BJ (cell line): ENCODE measurements around the gene GPD2. TPM values are rescaled to one million over a fixed set of nuclear protein-coding genes. Genes with fewer than 3 reads are reported as not detected.

Experiments
- CTCF ChIA-PET: fragments of 350-600 bp; formaldehyde crosslinking; extraction: SDS; loops from one replicate; lab custom pipeline; 2021; ENCODE audit warnings: antibody characterized with exemption, inconsistent platforms; lab: Yijun Ruan, JAX
- POLR2A ChIA-PET: fragments of 300-600 bp; sonication (Branson Sonifier 250); formaldehyde crosslinking; extraction: SDS; loops from one replicate; lab custom pipeline; 2021; ENCODE audit warnings: antibody characterized with exemption; lab: Charles Lee
- DNase-seq: peaks from one replicate; pipeline ENCODE4 v3.0.0-alpha.2; 2011; ENCODE audit warnings: low read depth
- H3K27me3 ChIP-seq: 2 replicates; pipeline ENCODE4 v1.6.0; 2011; ENCODE audit warnings: low read length; ENCODE audit not compliant: control insufficient read depth, insufficient read depth
- H3K36me3 ChIP-seq: 2 replicates; pipeline ENCODE4 v1.5.1; 2011; ENCODE audit warnings: low read length; ENCODE audit not compliant: control insufficient read depth, insufficient read depth
- H3K4me3 ChIP-seq: 2 replicates; pipeline ENCODE4 v1.5.1; 2011; ENCODE audit warnings: low read depth, mild to moderate bottlenecking, control low read depth, low read length
- CTCF ChIP-seq: IDR thresholded peaks from 2 replicates; pipeline ENCODE4 v1.5.1; 2011; ENCODE audit warnings: low read depth, mild to moderate bottlenecking, control low read depth, inconsistent platforms, low read length, moderate library complexity; ENCODE audit not compliant: insufficient read depth
- polyA plus RNA-seq: library from polyadenylated mRNA; depleted of rRNA; stranded (reverse); fragments of >200 nt; gene quantifications from 2 replicates; pipeline ENCODE4 v1.2.3, GENCODE V29; 2011

Gene GPD2
- polyA plus RNA-seq, 1 experiment = 13.5 TPM

- no peak for DNase-seq
- TF ChIP-seq CTCF = no peak
Measured at GRCh38 chr2:156476021-156476849, 40.1 kb downstream of the GPD2 start.

GRCh38 chr2:156476850-156477206, 40.6 kb downstream of the GPD2 start:
- no peak for TF ChIP-seq CTCF
- no peaks in the 10 kb centered on the region for H3K27me3 ChIP-seq
- ChIA-PET POLR2A (no interaction called here), CTCF (no interaction called here)
- peak; percentile 35 for DNase-seq
- H3K4me3 ChIP-seq = no peak overlapping the region
- H3K36me3 ChIP-seq = no peaks in the 10 kb centered on the region

More at GRCh38 chr2:156476021-156476849, 40.1 kb downstream of the GPD2 start:
- ChIA-PET CTCF (interaction anchor here (0.7 kb wide), 1 partner anchor 12 kb away, joined by 4 read pairs; no protein-coding TSS in a partner anchor), POLR2A (no interaction called here)
- H3K4me3 ChIP-seq = no peak overlapping the region
- no peaks in the 10 kb centered on the region for H3K27me3 ChIP-seq
- H3K36me3 ChIP-seq = no peaks in the 10 kb centered on the region

- no peaks in the 10 kb centered on the region for H3K27me3 ChIP-seq
- POLR2A ChIA-PET = no interaction called here
Measured at GRCh38 chr2:156480376-156480775, 44.2 kb downstream of the GPD2 start.

GRCh38 chr2:156481312-156481711, 45.1 kb downstream of the GPD2 start:
- Histone ChIP-seq H3K36me3 (no peaks in the 10 kb centered on the region), H3K4me3 (no peak overlapping the region), H3K27me3 (no peaks in the 10 kb centered on the region)
- POLR2A ChIA-PET = interaction anchor here (0.7 kb wide), 1 partner anchor 749 kb away, joined by 4 read pairs; no protein-coding TSS in a partner anchor
- CTCF ChIA-PET = interaction anchor here (0.9 kb wide), 1 partner anchor 14 kb away, joined by 3 read pairs; no protein-coding TSS in a partner anchor
- no peak for TF ChIP-seq CTCF
- no peak for DNase-seq

More at GRCh38 chr2:156480376-156480775, 44.2 kb downstream of the GPD2 start:
- no peak for DNase-seq
- no peak overlapping the region for H3K4me3 ChIP-seq
- CTCF ChIA-PET = interaction anchor here (0.9 kb wide), 1 partner anchor 15 kb away, joined by 3 read pairs; no protein-coding TSS in a partner anchor
- no peaks in the 10 kb centered on the region for H3K36me3 ChIP-seq
- TF ChIP-seq CTCF = no peak

GRCh38 chr2:156483741-156484173, 47.6 kb downstream of the GPD2 start:
- CTCF ChIA-PET = no interaction called here
- Histone ChIP-seq H3K27me3 (no peaks in the 10 kb centered on the region), H3K36me3 (no peaks in the 10 kb centered on the region), H3K4me3 (no peak overlapping the region)
- POLR2A ChIA-PET = interaction anchor here (0.6 kb wide), 2 partner anchors 17 to 23 kb away, joined by 3 to 12 read pairs; no protein-coding TSS in a partner anchor
- DNase-seq = no peak
- TF ChIP-seq CTCF = no peak
